ENCODE measurements around the gene SPARCL1. TPM values are rescaled to one million over a fixed set of nuclear protein-coding genes. Genes with fewer than 3 reads are reported as not detected.

SPARCL1 gene
- total and polyA plus RNA-seq, 4 donors = 93.2 to 486 (median 358) TPM

DNA sequence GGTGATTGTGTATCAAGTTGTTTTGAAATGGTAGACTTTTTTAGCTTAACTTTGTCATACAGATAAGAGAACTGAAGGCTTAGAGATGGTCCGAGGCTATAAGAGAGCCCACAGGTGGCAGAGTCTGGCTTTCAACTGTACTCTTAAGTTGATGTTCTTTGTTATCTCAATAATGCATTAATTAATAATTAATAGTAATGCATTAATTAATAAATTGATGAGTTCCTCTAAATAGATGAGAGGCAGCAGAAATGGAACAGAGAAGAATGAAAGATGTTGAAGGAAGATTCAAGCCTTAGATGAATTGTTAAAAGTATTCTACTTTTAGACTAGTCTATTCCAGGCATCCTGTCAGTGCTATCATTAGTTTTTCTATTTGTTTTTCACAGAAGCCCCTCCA is 84.4 kb downstream of the SPARCL1 start:
- H3K4me1 ChIP-seq (ENCODE audit: control insufficient read depth in 5 of 5, insufficient read depth in 5 of 5, low read length in 5 of 5) = no peaks in the 10 kb centered on the region
- TF ChIP-seq, protein P1, sequence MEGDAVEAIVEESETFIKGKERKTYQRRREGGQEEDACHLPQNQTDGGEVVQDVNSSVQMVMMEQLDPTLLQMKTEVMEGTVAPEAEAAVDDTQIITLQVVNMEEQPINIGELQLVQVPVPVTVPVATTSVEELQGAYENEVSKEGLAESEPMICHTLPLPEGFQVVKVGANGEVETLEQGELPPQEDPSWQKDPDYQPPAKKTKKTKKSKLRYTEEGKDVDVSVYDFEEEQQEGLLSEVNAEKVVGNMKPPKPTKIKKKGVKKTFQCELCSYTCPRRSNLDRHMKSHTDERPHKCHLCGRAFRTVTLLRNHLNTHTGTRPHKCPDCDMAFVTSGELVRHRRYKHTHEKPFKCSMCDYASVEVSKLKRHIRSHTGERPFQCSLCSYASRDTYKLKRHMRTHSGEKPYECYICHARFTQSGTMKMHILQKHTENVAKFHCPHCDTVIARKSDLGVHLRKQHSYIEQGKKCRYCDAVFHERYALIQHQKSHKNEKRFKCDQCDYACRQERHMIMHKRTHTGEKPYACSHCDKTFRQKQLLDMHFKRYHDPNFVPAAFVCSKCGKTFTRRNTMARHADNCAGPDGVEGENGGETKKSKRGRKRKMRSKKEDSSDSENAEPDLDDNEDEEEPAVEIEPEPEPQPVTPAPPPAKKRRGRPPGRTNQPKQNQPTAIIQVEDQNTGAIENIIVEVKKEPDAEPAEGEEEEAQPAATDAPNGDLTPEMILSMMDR (IDR thresholded peaks at IDR 0.05; ENCODE audit: control extremely low read depth, extremely low read depth) = no peak
- no peak for DNase-seq
- no peaks in the 10 kb centered on the region for H3K27me3 ChIP-seq (ENCODE audit: control insufficient read depth in 3 of 3, insufficient read depth in 3 of 3, low read length in 2 of 3)
- WGBS, 2 donors = 94 to 97% methylated on average over 1 of the region's 1 CpG
- H3K9ac ChIP-seq (ENCODE audit: insufficient read depth in 1 of 2, low read length in 2 of 2) = no peak overlapping the region
- no peak for ATAC-seq (ENCODE audit: insufficient read depth, low FRiP score)
- H3K9me3 ChIP-seq (ENCODE audit: control insufficient read depth in 4 of 4, insufficient read depth in 3 of 4, low read length in 3 of 4) = no peaks in the 10 kb centered on the region
- peaks cover 7 to 25% (median 11%) of the 10 kb centered on the region in 4 donors for H3K36me3 ChIP-seq (ENCODE audit: control insufficient read depth in 4 of 4, insufficient read depth in 4 of 4, low read length in 4 of 4)
- no peak overlapping the region for H3K27ac ChIP-seq (ENCODE audit: low read depth in 1 of 2, low read length in 1 of 2)
- no peak overlapping the region for H3K4me3 ChIP-seq

DNA sequence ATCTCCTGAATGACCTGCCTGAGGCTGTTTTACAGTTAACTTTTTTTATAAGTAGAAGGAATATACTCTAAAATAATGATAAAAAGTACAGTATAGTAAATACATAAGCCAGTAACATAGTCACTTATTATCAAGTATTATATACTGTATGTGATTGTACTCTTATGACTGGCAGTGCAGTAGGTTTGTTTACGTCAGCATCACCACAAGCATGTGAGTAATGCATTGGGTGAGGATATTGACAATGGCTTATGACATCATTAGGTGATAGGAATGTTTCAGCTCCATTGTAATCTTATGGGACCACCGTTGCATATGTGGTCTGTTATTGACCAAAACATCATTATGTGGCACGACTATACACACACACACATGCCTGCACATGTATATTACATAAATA is 86.3 kb downstream of the SPARCL1 start:
- Histone ChIP-seq H3K9me3 (ENCODE audit: control insufficient read depth in 4 of 4, insufficient read depth in 3 of 4, low read length in 3 of 4) (no peaks in the 10 kb centered on the region), H3K9ac (ENCODE audit: insufficient read depth in 1 of 2, low read length in 2 of 2) (no peak overlapping the region), H3K4me3 (no peak overlapping the region), H3K27me3 (ENCODE audit: control insufficient read depth in 3 of 3, insufficient read depth in 3 of 3, low read length in 2 of 3) (no peaks in the 10 kb centered on the region), H3K27ac (ENCODE audit: low read depth in 1 of 2, low read length in 1 of 2) (no peak overlapping the region), H3K4me1 (ENCODE audit: control insufficient read depth in 5 of 5, insufficient read depth in 5 of 5, low read length in 5 of 5) (no peaks in the 10 kb centered on the region), H3K36me3 (ENCODE audit: control insufficient read depth in 4 of 4, insufficient read depth in 4 of 4, low read length in 4 of 4) (peaks cover 5 to 25% (median 14%) of the 10 kb centered on the region in 4 donors)
- WGBS, 2 donors = 92 to 93% methylated on average over 3 of the region's 3 CpGs
- no peak for DNase-seq
- TF ChIP-seq, protein P1 (IDR thresholded peaks at IDR 0.05; ENCODE audit: control extremely low read depth, extremely low read depth) = no peak
- no peak for ATAC-seq (ENCODE audit: insufficient read depth, low FRiP score)

GRCh38 chr4:87433342-87433741 is 95.8 kb downstream of the SPARCL1 start:
- Histone ChIP-seq H3K27me3 (ENCODE audit: control insufficient read depth in 3 of 3, insufficient read depth in 3 of 3, low read length in 2 of 3) (no peaks in the 10 kb centered on the region), H3K4me1 (ENCODE audit: control insufficient read depth in 5 of 5, insufficient read depth in 5 of 5, low read length in 5 of 5) (peaks cover 0 to 2% (median 0%) of the 10 kb centered on the region in 5 donors), H3K36me3 (ENCODE audit: control insufficient read depth in 4 of 4, insufficient read depth in 4 of 4, low read length in 4 of 4) (peaks cover 0 to 7% (median 3%) of the 10 kb centered on the region in 4 donors), H3K27ac (ENCODE audit: low read depth in 1 of 2, low read length in 1 of 2) (no peak overlapping the region), H3K4me3 (no peak overlapping the region), H3K9ac (ENCODE audit: insufficient read depth in 1 of 2, low read length in 2 of 2) (no peak overlapping the region), H3K9me3 (ENCODE audit: control insufficient read depth in 4 of 4, insufficient read depth in 3 of 4, low read length in 3 of 4) (no peaks in the 10 kb centered on the region)
- TF ChIP-seq, protein P1 (IDR thresholded peaks at IDR 0.05; ENCODE audit: control extremely low read depth, extremely low read depth) = no peak
- DNase-seq (no peak), ATAC-seq (ENCODE audit: insufficient read depth, low FRiP score) (no peak)
- 84% methylated on average over 2 of the region's 2 CpGs for WGBS, 2 donors

- TF ChIP-seq, protein P1 (IDR thresholded peaks at IDR 0.05; ENCODE audit: control extremely low read depth, extremely low read depth) = no peak
- 94 to 97% methylated on average over 2 of the region's 2 CpGs for WGBS, 2 donors
- no peak for DNase-seq
- H3K4me1 ChIP-seq (ENCODE audit: control insufficient read depth in 5 of 5, insufficient read depth in 5 of 5, low read length in 5 of 5) = peaks cover 0 to 3% (median 0%) of the 10 kb centered on the region in 5 donors
- H3K9me3 ChIP-seq (ENCODE audit: control insufficient read depth in 4 of 4, insufficient read depth in 3 of 4, low read length in 3 of 4) = no peaks in the 10 kb centered on the region
- H3K27me3 ChIP-seq (ENCODE audit: control insufficient read depth in 3 of 3, insufficient read depth in 3 of 3, low read length in 2 of 3) = no peaks in the 10 kb centered on the region
- H3K36me3 ChIP-seq (ENCODE audit: control insufficient read depth in 4 of 4, insufficient read depth in 4 of 4, low read length in 4 of 4) = peaks cover 0 to 4% (median under 1%) of the 10 kb centered on the region in 4 donors
- ATAC-seq (ENCODE audit: insufficient read depth, low FRiP score) = no peak
- no peak overlapping the region for H3K27ac ChIP-seq (ENCODE audit: low read depth in 1 of 2, low read length in 1 of 2)
- no peak overlapping the region for H3K9ac ChIP-seq (ENCODE audit: insufficient read depth in 1 of 2, low read length in 2 of 2)
- H3K4me3 ChIP-seq = no peak overlapping the region
These were observed 99.1 kb downstream of the SPARCL1 start for GRCh38 chr4:87430038-87430437.
